Activated CD8-positive, alpha-beta T cell treated with anti-CD3 and anti-CD28 coated beads, Interleukin-2, amount 10 ng/mL, durations not matched to agents 7 days and 5 days (primary cell): ENCODE data around the gene RPL36. TPM values are rescaled to one million over a fixed set of nuclear protein-coding genes. Genes with fewer than 3 reads are reported as not detected.
"Not testable (repeated sequence)": the region's sequence is repeated elsewhere in the genome, so short reads cannot be mapped to it uniquely, and the experiment has no call there.

Experiments
- ATAC-seq: fragments of 150-1000 bp; cut with Tn5 transposase; one replicate; pipeline ENCODE4 v1.10.0; 2021; ENCODE audit warnings: moderate library complexity
- CTCF ChIA-PET: fragments of 350-600 bp; sonication (Branson Sonifier 250); formaldehyde crosslinking; loops from one replicate; lab custom pipeline; 2021; ENCODE audit warnings: antibody characterized with exemption; lab: Charles Lee
- POLR2A ChIA-PET: fragments of 350-600 bp; sonication (Branson Sonifier 250); formaldehyde crosslinking; loops from one replicate; lab custom pipeline; 2021; ENCODE audit warnings: antibody characterized with exemption; lab: Charles Lee
- DNase-seq: peaks from one replicate; pipeline ENCODE4 v3.0.0-alpha.2; 2020
- H3K27ac Mint-ChIP-seq: one replicate; pipeline ENCODE4 v1.8.0; 2021; ENCODE audit warnings: mild to moderate bottlenecking, mixed read lengths
- H3K27me3 Mint-ChIP-seq: one replicate; pipeline ENCODE4 v1.8.0; 2021; ENCODE audit warnings: low read depth, mixed read lengths
- H3K36me3 Mint-ChIP-seq: one replicate; pipeline ENCODE4 v1.8.0; 2021; ENCODE audit warnings: low read depth, mixed read lengths
- H3K4me1 Mint-ChIP-seq: one replicate; pipeline ENCODE4 v1.8.0; 2021; ENCODE audit warnings: low read depth, mixed read lengths
- H3K4me3 Mint-ChIP-seq: one replicate; pipeline ENCODE4 v1.8.0; 2021; ENCODE audit warnings: mild to moderate bottlenecking, mixed read lengths
- H3K9me3 Mint-ChIP-seq: one replicate; pipeline ENCODE4 v1.8.0; 2022; ENCODE audit warnings: mixed read lengths; ENCODE audit not compliant: insufficient read depth
- total RNA-seq, 2 experiments: library from RNA; stranded (reverse); gene quantifications; one replicate each; pipeline ENCODE4 v1.2.3, GENCODE V29; 2021

The RPL36 gene
- total RNA-seq, 2 experiments from 2014 or later, result 926 to 951 TPM

DNA sequence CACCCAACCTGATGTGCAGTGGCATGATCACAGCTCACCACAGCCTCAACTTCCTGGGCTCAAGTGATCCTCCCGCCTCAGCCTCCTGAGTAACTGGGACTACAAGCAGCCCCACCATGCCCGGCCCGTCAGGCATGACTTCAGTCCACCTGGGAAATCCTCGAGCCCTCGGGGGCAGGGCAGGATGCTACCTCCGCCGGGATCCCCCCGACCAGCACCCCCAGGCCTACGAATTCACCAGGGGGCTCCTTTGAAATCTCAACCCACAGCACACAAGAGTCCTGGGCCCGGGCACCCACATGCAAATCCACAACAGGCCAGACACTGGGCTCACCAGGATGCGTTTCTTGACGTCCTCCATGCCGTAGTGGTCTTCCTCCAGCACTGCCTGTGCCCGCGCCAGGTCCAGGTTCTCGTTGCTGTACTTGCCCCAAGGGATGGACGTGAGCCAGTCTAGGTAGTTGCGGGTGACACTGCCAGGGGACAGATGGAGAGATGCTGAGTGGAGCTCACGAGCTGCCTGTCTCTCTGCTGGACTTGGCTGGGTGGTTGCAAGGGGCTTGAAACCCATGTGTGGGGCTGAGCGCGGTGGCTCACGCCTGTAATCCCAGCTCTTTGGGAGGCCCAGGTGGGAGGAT, 10.5 kb downstream of the RPL36 start:
- Mint-ChIP-seq H3K36me3 (peaks cover 42% of the 10 kb centered on the region), H3K27ac (no peak overlapping the region), H3K27me3 (no peaks in the 10 kb centered on the region), H3K4me3 (no peak overlapping the region), H3K4me1 (no peaks in the 10 kb centered on the region), H3K9me3 (no peaks in the 10 kb centered on the region)
- ChIA-PET CTCF (no interaction called here), POLR2A (interaction anchor here (1.6 kb wide), 1 partner anchor 10 kb away, joined by 6 read pairs; the partner anchor contains the start of gene RPL36)
- no peak for DNase-seq
- no peak for ATAC-seq

DNA sequence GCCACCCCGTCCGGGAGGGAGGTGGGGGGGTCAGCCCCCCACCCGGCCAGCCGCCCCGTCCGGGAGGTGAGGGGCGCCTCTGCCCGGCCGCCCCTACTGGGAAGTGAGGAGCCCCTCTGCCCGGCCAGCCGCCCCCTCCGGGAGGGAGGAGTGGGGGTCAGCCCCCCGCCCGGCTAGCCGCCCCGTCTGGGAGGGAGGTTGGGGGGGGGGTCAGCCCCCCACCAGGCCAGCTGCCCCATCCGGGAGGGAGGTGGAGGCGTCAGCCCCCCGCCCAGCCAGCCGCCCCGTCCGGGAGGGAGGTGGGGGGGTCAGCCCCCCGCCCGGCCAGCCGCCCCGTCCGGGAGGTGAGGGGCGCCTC, 11.9 kb downstream of the RPL36 start:
- H3K27ac Mint-ChIP-seq, CTCF ChIA-PET, POLR2A ChIA-PET, H3K4me3 Mint-ChIP-seq, ATAC-seq, H3K27me3 Mint-ChIP-seq, DNase-seq, H3K9me3 Mint-ChIP-seq, H3K4me1 Mint-ChIP-seq: not testable (repeated sequence)
- H3K36me3 Mint-ChIP-seq, result peaks cover 49% of the 10 kb centered on the region

DNA sequence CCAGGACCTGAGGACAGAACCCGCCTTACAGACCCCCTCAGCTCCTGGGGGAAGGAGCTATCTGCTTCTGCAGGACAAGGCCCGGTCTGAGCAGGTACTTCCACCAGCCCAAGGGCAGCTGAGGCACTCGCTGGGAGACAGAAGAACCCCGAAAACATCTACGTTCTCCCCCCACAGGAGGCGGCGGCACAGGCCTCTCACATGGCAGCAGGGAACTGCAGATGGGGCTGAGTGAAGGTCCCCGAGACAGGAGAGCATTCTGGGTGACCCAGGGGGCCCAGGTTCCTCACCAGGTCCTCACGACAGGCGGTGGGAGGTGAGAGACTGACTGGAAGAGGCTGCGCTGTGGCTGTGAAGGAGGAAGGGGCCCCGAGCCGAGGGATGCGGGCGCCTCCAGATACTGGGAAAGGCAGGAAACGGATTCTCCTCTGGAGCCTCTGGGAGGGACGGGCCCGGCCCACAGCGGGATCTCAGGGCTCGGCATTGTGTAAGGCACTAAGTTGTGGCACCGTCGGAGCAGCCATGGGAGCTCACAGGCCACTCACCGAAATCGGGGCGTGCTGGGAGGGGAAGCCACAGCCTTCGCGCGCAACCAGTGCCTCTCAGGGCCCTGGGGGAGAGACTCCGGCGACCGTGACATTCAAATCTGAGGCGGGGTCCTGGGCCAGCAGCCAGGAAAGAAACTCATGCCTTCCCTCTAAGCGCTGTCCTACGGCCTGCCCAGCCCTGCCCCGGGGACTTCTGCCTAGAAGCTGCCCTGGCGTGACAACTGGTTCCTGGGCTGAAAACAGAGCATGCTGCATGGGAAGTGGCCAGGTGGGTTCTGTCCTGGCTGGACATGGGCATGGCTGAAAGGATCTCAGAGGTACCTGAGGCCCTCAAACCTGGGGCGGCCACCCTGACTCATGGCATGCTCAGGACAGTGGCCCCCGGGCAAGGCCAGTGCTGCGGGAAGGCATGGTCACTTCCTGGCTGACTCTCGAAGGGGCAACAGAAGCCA, 14.0 kb downstream of the RPL36 start:
- no peaks in the 10 kb centered on the region for H3K4me1 Mint-ChIP-seq
- ATAC-seq (no peak), DNase-seq (no peak)
- no peak overlapping the region for H3K27ac Mint-ChIP-seq
- peaks cover 53% of the 10 kb centered on the region for H3K36me3 Mint-ChIP-seq
- POLR2A ChIA-PET, result interaction anchor here (1.7 kb wide), 1 partner anchor 14 kb away, joined by 6 read pairs; no protein-coding TSS in a partner anchor
- CTCF ChIA-PET, result no interaction called here
- no peaks in the 10 kb centered on the region for H3K27me3 Mint-ChIP-seq
- H3K9me3 Mint-ChIP-seq, result no peaks in the 10 kb centered on the region
- H3K4me3 Mint-ChIP-seq, result no peak overlapping the region

DNA sequence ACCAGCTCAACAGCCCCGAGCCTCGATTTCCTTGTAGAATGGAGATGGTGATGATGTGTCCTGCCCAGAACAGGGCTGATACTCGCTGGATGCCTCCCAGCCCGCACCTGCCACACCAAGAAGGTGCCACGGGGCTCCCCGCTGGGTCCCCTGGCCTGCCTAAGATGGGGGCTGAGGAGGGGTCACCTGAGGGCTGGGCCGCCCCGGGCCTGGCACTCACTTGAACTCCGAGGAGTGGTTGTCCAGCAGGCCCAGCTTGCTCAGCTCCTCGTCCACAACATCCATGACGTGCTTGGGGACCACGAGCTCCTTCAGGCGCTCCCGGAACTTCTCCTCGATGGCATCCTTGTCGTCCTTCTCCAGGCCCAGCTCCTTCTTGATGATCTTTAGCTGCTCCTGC, 15.5 kb downstream of the RPL36 start:
- Mint-ChIP-seq H3K9me3 (no peaks in the 10 kb centered on the region), H3K4me1 (no peaks in the 10 kb centered on the region), H3K27ac (no peak overlapping the region), H3K4me3 (no peak overlapping the region), H3K36me3 (peaks cover 50% of the 10 kb centered on the region), H3K27me3 (no peaks in the 10 kb centered on the region)
- no peak for ATAC-seq
- POLR2A ChIA-PET, result no interaction called here
- no peak for DNase-seq
- CTCF ChIA-PET, result no interaction called here

DNA sequence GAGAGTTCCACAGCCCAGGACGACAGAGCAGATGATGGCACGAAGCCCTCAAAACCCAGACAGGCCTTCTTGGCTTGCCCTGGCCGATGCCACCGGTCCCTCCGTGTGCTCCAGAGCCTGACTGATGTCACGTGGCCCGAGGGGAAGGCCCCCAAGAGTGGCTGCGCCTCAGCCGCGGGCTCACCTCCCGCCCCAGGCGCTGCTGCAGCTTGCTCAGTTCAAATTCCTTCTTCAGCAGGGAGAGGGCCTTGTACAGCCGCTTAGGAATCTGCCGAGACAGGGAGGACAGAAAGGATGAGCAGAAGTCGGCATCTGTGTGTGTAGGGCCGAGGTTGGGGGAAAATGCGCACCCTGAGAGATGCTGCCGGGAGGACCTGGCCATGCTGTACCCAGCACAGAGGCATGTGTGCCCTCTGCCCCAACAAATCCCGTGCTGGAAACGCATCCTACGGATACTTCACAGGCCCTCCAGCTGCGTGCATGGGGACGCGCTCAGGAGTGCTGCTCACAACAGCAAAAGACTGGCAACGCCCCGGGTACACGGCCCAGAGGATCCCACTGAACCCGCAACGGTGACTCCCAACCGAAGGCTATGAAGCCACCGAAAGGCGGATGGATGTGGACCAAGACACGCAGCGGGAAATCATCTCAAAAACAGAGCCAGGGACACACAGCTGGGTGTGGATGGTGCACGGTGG, 16.9 kb downstream of the RPL36 start:
- DNase-seq, result no peak
- peaks cover 43% of the 10 kb centered on the region for H3K36me3 Mint-ChIP-seq
- no peak overlapping the region for H3K27ac Mint-ChIP-seq
- H3K4me1 Mint-ChIP-seq, result no peaks in the 10 kb centered on the region
- no peaks in the 10 kb centered on the region for H3K27me3 Mint-ChIP-seq
- POLR2A ChIA-PET, result interaction anchor here (3.0 kb wide), 1 partner anchor 11 kb away, joined by 11 read pairs; no protein-coding TSS in a partner anchor
- no peak overlapping the region for H3K4me3 Mint-ChIP-seq
- no peak for ATAC-seq
- no peaks in the 10 kb centered on the region for H3K9me3 Mint-ChIP-seq
- CTCF ChIA-PET, result interaction anchor here (1.6 to 2.0 kb wide), 2 partner anchors 16 to 20 kb away, joined by 4 read pairs; no protein-coding TSS in a partner anchor

DNA sequence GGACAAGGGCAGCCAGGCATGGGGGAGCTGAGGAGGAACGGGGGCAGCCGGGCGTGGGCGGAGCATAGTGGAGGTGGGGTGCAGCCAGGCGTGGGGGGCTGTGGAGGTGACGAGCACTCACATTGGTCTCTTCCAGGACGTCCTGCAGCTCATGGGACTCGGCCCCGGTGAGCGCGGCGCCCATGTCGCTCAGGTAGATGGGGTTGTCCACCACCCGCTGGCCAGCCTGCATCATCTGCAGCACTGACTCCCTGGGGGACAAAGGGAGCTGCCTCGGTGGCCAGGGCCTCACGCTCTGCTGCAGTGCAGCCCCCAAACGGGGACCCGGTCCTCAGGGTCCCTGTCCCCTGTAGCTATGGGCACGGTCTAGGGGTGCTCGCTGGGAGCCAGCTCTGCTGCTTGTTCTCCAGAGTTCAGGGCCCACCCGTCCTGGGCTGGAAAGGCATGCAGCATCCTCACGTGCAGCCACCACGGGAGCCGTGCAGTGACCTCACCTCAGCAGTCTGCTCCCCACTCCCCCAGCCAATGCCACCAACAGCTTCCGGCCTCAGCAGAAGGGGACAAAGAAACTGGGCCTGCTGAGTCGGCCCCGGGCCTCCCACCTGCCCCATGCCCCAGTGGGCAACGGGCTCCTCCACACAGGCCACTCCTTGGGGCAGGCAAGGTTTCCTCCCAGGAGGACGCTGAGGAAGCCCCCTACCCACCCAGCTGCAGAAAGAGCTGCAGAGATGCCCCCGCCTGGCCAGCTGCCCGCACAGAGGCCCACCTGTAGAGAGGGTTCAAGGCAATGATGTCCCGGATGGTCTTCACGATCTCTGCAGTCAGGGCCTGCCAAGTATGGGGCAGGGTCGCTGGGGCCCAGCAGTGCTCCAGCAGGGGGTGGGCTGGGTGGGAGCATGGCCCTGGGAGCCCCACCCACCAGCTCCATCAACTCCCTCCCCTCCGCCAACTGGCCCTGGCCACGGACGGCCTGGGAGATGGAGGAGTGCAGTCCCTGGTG, 17.8 kb downstream of the RPL36 start:
- H3K36me3 Mint-ChIP-seq, result peaks cover 47% of the 10 kb centered on the region
- ChIA-PET POLR2A (interaction anchor here (3.0 kb wide), 1 partner anchor 11 kb away, joined by 11 read pairs; no protein-coding TSS in a partner anchor), CTCF (interaction anchor here (1.6 to 2.0 kb wide), 2 partner anchors 17 to 21 kb away, joined by 4 read pairs; no protein-coding TSS in a partner anchor)
- no peak overlapping the region for H3K4me3 Mint-ChIP-seq
- DNase-seq, result no peak
- no peaks in the 10 kb centered on the region for H3K4me1 Mint-ChIP-seq
- peak; percentile 7 for ATAC-seq
- H3K9me3 Mint-ChIP-seq, result no peaks in the 10 kb centered on the region
- no peaks in the 10 kb centered on the region for H3K27me3 Mint-ChIP-seq
- no peak overlapping the region for H3K27ac Mint-ChIP-seq

DNA sequence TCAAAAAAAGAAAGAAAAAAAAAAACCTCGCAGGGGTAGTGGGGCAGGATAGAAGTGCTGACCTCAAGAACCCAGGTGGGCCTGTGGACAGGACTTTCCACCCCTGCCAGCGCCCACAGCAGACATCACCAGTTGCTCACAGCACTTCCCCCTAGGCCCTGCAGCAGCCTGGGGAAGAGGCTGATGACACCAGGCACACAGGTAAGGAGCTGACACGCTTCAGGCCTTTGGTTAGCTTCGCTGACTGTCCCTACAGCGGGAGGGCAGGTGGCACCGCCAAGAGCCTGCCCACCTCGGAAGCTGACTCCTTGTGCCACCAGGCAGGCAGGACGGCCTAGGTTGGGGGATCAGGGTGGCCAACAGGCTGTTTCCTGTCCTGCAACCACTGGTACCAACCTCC, 20.9 kb downstream of the RPL36 start:
- ATAC-seq, result peak; percentile 17

DNA sequence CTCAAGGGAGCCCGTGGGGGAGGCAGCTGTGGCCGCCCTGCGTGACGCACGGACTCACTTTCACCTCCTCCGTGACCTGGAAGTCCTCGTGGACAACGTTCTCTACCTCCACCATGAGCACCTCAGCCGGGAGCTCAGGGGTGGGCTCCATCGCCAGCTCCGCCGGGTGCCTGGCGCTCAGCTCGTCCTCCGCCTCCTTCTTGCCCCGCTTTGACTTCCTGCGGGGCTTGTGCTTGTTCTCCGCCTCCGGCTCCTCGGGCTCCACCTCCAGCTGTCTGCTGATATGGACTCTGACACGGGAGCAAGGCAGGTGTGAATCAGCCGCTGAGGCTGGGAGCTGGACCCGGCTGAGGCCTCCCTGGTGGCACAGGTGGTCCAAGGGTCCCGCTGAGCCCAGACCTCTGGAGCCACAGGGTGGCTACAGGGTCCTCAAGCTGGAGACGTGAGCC, 21.6 kb downstream of the RPL36 start:
- Mint-ChIP-seq H3K9me3 (no peaks in the 10 kb centered on the region), H3K4me1 (peaks cover 8% of the 10 kb centered on the region), H3K36me3 (peaks cover 39% of the 10 kb centered on the region), H3K27me3 (no peaks in the 10 kb centered on the region), H3K4me3 (no peak overlapping the region), H3K27ac (no peak overlapping the region)
- no peak for DNase-seq
- ChIA-PET POLR2A (interaction anchor here (1.7 kb wide), 1 partner anchor 21 kb away, joined by 5 read pairs; no protein-coding TSS in a partner anchor), CTCF (interaction anchor here (1.2 to 2.2 kb wide), 2 partner anchors 22 to 25 kb away, joined by 5 to 12 read pairs; partner anchors contain the start of gene RPL36)
- ATAC-seq, result no peak

More for the DNA sequence above, 20.9 kb downstream of the RPL36 start:
- CTCF ChIA-PET, result interaction anchor here (2.2 kb wide), 1 partner anchor 24 kb away, joined by 12 read pairs; no protein-coding TSS in a partner anchor
- H3K27ac Mint-ChIP-seq, result no peak overlapping the region
- H3K36me3 Mint-ChIP-seq, result peaks cover 41% of the 10 kb centered on the region
- H3K9me3 Mint-ChIP-seq, result no peaks in the 10 kb centered on the region
- no peak for DNase-seq
- POLR2A ChIA-PET, result no interaction called here
- no peaks in the 10 kb centered on the region for H3K27me3 Mint-ChIP-seq
- H3K4me1 Mint-ChIP-seq, result peaks cover 6% of the 10 kb centered on the region
- H3K4me3 Mint-ChIP-seq, result no peak overlapping the region

DNA sequence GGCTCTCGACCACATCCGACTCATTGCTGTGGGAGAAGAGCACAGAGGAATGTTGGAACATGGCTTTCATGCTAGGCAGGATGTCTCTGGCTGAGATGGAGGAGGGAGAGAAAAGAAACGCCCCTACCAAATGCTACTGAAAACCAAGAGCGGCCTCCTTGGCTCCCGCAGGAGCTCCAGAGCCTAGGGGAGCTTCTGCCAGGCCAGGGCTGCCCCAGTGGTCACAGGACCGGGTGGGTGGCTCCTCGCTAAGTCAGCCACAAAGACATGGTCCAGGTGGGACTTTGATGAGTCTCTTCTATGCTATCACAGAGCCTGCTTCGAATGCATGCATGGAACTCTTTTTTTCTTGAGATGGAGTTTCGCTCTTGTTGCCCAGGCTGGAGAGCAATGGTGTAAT, 23.1 kb downstream of the RPL36 start:
- POLR2A ChIA-PET, result interaction anchor here (1.7 kb wide), 1 partner anchor 22 kb away, joined by 5 read pairs; no protein-coding TSS in a partner anchor
- no peak for DNase-seq
- peaks cover 41% of the 10 kb centered on the region for H3K36me3 Mint-ChIP-seq
- no peak for ATAC-seq
- no peak overlapping the region for H3K4me3 Mint-ChIP-seq
- no peak overlapping the region for H3K27ac Mint-ChIP-seq
- CTCF ChIA-PET, result interaction anchor here (8.7 kb wide), 1 partner anchor 25 kb away, joined by 113 read pairs; the partner anchor contains the start of gene RPL36
- H3K27me3 Mint-ChIP-seq, result no peaks in the 10 kb centered on the region
- H3K9me3 Mint-ChIP-seq, result no peaks in the 10 kb centered on the region
- H3K4me1 Mint-ChIP-seq, result peaks cover 21% of the 10 kb centered on the region

DNA sequence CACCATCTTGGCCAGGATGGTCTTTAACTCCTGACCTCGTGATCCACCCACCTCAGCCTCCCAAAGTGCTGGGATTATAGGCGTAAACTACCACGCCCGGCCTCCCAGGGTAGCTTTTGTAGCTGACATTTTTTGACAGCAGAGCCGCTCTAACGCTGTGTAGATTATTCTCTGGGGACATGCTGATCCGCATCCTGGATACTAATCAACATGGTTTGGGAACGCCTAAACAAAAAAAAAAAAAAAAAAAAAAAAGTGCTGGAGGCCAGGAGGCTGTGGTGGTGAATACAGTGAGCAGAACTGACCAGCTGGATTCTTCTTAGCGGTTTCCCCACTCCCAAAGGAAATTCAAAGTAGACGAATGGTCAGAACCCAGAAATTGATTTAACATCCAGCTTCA, 24.7 kb downstream of the RPL36 start:
- ATAC-seq (no peak), DNase-seq (no peak)
- H3K9me3 Mint-ChIP-seq, result no peaks in the 10 kb centered on the region
- H3K27me3 Mint-ChIP-seq, result no peaks in the 10 kb centered on the region
- peaks cover 52% of the 10 kb centered on the region for H3K36me3 Mint-ChIP-seq
- peaks cover 29% of the 10 kb centered on the region for H3K4me1 Mint-ChIP-seq
- CTCF ChIA-PET, result interaction anchor here (1.0 to 8.7 kb wide), 2 partner anchors 13 to 26 kb away, joined by 3 to 113 read pairs; partner anchors contain the start of gene RPL36
- no peak overlapping the region for H3K27ac Mint-ChIP-seq
- POLR2A ChIA-PET, result interaction anchor here (0.7 to 1.2 kb wide), 2 partner anchors 23 to 25 kb away, joined by 3 to 5 read pairs; partner anchors contain the start of gene RPL36
- no peak overlapping the region for H3K4me3 Mint-ChIP-seq
